Measurements from ENCODE around the gene CORO2B. TPM values are rescaled to one million over a fixed set of nuclear protein-coding genes. Genes with fewer than 3 reads are reported as not detected.
"Not testable (repeated sequence)": the region's sequence is repeated elsewhere in the genome, so short reads cannot be mapped to it uniquely, and the experiment has no call there.

Gene CORO2B
- total RNA-seq, 2 donors from 2014 or later, result 4.3 to 8.5 TPM

DNA sequence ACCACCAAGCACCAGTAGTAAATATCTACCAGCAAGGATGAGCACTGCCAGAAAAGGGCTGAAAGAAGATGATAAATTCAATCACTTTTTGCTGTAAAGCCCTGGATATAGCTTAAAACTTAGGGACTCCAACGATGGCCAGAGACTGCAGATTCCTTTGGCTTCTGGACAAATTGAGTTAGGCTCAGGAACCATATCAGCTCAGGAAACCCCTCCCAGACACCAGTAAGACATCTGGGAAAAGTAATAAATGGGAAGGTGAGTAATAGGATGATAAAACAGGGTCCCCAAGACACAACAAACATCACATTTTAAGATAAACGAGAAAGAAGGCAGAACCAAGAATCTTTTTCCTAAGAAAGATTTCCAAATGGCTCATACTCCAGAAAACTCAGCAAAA lies 176.9 kb downstream of the CORO2B start:
- no peak overlapping the region for H3K27ac ChIP-seq
- H3K4me1 ChIP-seq (ENCODE audit: control insufficient read depth in 1 of 2, low read depth in 2 of 2), result no peaks in the 10 kb centered on the region
- TF ChIP-seq, protein P1, sequence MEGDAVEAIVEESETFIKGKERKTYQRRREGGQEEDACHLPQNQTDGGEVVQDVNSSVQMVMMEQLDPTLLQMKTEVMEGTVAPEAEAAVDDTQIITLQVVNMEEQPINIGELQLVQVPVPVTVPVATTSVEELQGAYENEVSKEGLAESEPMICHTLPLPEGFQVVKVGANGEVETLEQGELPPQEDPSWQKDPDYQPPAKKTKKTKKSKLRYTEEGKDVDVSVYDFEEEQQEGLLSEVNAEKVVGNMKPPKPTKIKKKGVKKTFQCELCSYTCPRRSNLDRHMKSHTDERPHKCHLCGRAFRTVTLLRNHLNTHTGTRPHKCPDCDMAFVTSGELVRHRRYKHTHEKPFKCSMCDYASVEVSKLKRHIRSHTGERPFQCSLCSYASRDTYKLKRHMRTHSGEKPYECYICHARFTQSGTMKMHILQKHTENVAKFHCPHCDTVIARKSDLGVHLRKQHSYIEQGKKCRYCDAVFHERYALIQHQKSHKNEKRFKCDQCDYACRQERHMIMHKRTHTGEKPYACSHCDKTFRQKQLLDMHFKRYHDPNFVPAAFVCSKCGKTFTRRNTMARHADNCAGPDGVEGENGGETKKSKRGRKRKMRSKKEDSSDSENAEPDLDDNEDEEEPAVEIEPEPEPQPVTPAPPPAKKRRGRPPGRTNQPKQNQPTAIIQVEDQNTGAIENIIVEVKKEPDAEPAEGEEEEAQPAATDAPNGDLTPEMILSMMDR (IDR thresholded peaks at IDR 0.05), result no peak
- ATAC-seq (ENCODE audit: insufficient number of reproducible peaks, low FRiP score, low read depth) (no peak), DNase-seq (ENCODE audit: low spot score) (no peak)
- H3K4me3 ChIP-seq, result no peak overlapping the region
- H3K27me3 ChIP-seq (replicated peaks; ENCODE audit: insufficient read depth), result no peaks in the 10 kb centered on the region
- H3K9me3 ChIP-seq, result no peaks in the 10 kb centered on the region
- no peaks in the 10 kb centered on the region for H3K36me3 ChIP-seq

DNA sequence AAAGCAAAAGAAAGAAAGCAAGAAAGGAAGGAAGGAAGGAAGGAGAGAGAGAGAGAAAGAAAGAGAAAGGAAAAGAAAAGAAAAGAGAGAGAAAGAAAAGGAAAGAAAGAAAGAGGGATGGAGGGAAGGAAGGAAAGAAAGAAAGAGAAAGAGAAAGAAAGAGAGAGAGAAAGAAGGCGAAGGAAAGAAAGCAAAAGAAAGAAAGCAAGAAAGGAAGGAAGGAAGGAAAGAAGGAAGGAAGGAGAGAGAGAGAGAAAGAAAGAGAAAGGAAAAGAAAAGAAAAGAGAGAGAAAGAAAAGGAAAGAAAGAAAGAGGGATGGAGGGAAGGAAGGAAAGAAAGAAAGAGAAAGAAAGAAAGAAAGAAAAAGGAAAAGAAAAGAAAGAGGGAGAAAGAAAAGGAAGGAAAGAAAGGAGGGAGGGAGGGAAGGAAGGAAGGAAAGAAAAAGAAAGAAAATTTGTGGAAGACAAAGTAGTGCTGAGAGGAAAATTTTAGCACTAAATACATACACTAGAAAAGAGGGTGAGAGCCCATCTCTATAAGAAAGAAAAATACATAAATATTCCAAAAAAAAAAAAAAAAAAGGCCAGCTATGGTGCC lies 181.3 kb downstream of the CORO2B start:
- not testable (repeated sequence) for H3K36me3 ChIP-seq; H3K4me1 ChIP-seq (ENCODE audit: control insufficient read depth in 1 of 2, low read depth in 2 of 2); H3K4me3 ChIP-seq; DNase-seq (ENCODE audit: low spot score); H3K9me3 ChIP-seq; ATAC-seq (ENCODE audit: insufficient number of reproducible peaks, low FRiP score, low read depth); H3K27me3 ChIP-seq (replicated peaks; ENCODE audit: insufficient read depth); H3K27ac ChIP-seq

DNA sequence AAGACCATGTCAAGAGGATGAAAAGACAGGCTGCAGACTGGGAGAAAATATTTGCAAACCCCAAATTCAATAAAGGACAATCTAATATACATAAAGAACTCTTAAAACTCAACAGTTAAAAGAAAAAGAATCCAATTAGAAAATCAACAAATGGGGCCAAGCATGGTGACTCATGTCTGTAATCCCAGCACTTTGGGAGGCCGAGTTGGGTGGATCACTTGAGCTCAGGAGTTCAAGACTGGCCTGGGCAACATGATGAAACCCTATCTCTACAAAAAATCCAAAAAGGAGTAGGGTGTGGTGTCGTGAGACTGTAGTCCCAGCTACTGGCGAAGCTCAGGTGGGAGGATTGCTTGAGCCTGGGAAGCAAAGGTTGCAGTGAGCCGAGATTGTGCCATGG lies 184.3 kb downstream of the CORO2B start:
- Histone ChIP-seq H3K36me3 (no peaks in the 10 kb centered on the region), H3K4me1 (ENCODE audit: control insufficient read depth in 1 of 2, low read depth in 2 of 2) (no peaks in the 10 kb centered on the region), H3K4me3 (no peak overlapping the region), H3K9me3 (no peaks in the 10 kb centered on the region), H3K27ac (no peak overlapping the region), H3K27me3 (replicated peaks; ENCODE audit: insufficient read depth) (no peaks in the 10 kb centered on the region)
- TF ChIP-seq, protein P1 (IDR thresholded peaks at IDR 0.05), result no peak
- DNase-seq (ENCODE audit: low spot score), result no peak
- ATAC-seq (ENCODE audit: insufficient number of reproducible peaks, low FRiP score, low read depth), result no peak

DNA sequence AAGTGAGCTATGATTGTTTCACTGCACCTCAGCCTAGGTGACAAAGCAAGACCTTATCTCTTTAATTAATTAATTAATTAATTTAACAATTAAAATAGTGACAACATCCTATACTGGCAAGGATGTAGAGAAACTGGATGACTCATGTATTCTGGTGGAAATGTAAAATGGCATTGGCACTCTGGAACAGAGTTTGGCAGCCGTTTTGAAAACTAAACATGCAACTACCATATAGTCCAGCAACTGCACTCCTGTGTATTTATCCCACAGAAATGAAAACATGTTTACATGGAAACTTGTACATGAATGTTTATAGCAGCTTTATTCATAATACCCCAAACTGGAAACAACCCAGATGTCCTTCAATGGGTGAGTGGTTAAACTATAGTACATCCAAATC lies 185.3 kb downstream of the CORO2B start:
- no peaks in the 10 kb centered on the region for H3K9me3 ChIP-seq
- TF ChIP-seq, protein P1 (IDR thresholded peaks at IDR 0.05), result no peak
- H3K27me3 ChIP-seq (replicated peaks; ENCODE audit: insufficient read depth), result no peaks in the 10 kb centered on the region
- no peak for ATAC-seq (ENCODE audit: insufficient number of reproducible peaks, low FRiP score, low read depth)
- no peaks in the 10 kb centered on the region for H3K36me3 ChIP-seq
- no peak overlapping the region for H3K4me3 ChIP-seq
- no peaks in the 10 kb centered on the region for H3K4me1 ChIP-seq (ENCODE audit: control insufficient read depth in 1 of 2, low read depth in 2 of 2)
- no peak for DNase-seq (ENCODE audit: low spot score)
- H3K27ac ChIP-seq, result no peak overlapping the region

DNA sequence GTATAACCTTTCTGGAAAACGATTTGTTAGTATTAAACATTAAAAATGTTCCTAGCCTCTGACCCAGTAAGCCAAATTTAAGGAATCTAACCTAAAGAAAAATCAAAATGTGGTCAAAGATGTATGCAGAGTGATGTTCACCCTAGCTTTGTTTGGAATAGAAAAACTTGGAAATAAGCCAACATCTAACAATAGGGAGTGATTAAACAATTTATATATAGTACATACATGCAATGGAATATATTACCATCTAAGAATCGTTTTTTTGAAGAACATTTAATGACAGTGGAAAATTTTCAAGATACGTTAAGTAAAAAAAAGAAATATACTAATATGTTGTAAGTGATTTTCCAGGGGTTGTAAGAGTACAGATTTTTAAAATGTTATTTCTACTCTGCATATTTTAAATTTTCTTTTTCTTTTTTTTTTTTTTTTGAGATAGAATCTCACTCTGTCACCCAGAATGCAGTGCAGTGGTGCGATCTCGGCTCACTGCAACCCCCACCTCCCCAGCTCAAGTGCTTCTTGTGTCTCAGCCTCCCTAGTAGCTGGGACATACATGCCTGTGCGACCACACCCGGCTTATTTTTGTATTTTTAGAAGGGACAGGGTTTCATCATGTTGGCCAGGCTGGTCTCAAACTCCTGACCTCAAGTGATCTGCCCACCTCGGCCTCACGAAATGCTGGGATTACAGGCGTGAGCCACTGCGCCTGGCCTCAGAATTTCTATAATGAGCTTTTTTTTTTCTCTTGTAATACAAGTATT lies 187.0 kb downstream of the CORO2B start:
- DNase-seq (ENCODE audit: low spot score), result no peak
- Histone ChIP-seq H3K4me1 (ENCODE audit: control insufficient read depth in 1 of 2, low read depth in 2 of 2) (no peaks in the 10 kb centered on the region), H3K27ac (no peak overlapping the region), H3K9me3 (no peaks in the 10 kb centered on the region), H3K27me3 (replicated peaks; ENCODE audit: insufficient read depth) (no peaks in the 10 kb centered on the region), H3K36me3 (no peaks in the 10 kb centered on the region), H3K4me3 (no peak overlapping the region)
- ATAC-seq (ENCODE audit: insufficient number of reproducible peaks, low FRiP score, low read depth), result no peak
- TF ChIP-seq, protein P1 (IDR thresholded peaks at IDR 0.05), result no peak
